A549 (cell line): ENCODE data around the gene PUDP. TPM values are rescaled to one million over a fixed set of nuclear protein-coding genes. Genes with fewer than 3 reads are reported as not detected.

ENCODE experiments used
- ATAC-seq, 2 experiments: fragments of 200-7000 bp in 1 of 2; fragments of >200 bp in 1 of 2; cut with Nextera tagmentation in 1 of 2; cut with Tn5 transposase in 1 of 2; 3 replicates each; pipeline versions ENCODE4 v1.8.0 to v1.9.1; 2018 to 2020; ENCODE audit warnings: mild to moderate bottlenecking in 1 of 2, moderate library complexity in 1 of 2
- CTCF ChIA-PET: fragments of 300-600 bp; sonication (Branson Sonifier 250); formaldehyde crosslinking; extraction: SDS; loops from one replicate; lab custom pipeline; 2021; ENCODE audit warnings: antibody characterized with exemption, inconsistent platforms; lab: Yijun Ruan, JAX
- POLR2A ChIA-PET: fragments of 350-600 bp; formaldehyde crosslinking; extraction: SDS; loops from one replicate; lab custom pipeline; 2021; ENCODE audit warnings: antibody characterized with exemption, inconsistent platforms; lab: Yijun Ruan, JAX
- DNase-seq, 2 experiments: peaks; one replicate each; pipeline versions ENCODE4 v3.0.0 to v3.0.0-alpha.2; 2011 to 2016; ENCODE audit warnings: low read depth in 1 of 2, low spot score in 1 of 2
- FAIRE-seq: peaks from 2 replicates; lab custom pipeline; 2011; peaks lifted over from hg19 to GRCh38; lab: Jason Lieb, UNC
- H3K27ac ChIP-seq, 2 experiments: fragments of >200 bp; sonication (Bioruptor Twin); formaldehyde crosslinking; 3 replicates each; pipeline ENCODE4 v1.5.1; 2016 to 2017
- H3K4me1 ChIP-seq: fragments of >200 bp; sonication (Bioruptor Twin); formaldehyde crosslinking; 3 replicates; pipeline ENCODE4 v1.6.1; 2016
- H3K4me2 ChIP-seq: fragments of >200 bp; sonication (Bioruptor Twin); formaldehyde crosslinking; 3 replicates; pipeline ENCODE4 v1.6.1; 2016
- H3K4me3 ChIP-seq: fragments of >200 bp; sonication (Bioruptor Twin); formaldehyde crosslinking; 3 replicates; pipeline ENCODE4 v1.5.1; 2016
- H3K9me3 ChIP-seq: fragments of >200 bp; sonication (Bioruptor Twin); formaldehyde crosslinking; 3 replicates; pipeline ENCODE4 v1.6.1; 2016
- BCL3 ChIP-seq: fragments of >200 bp; sonication (Bioruptor Twin); formaldehyde crosslinking; IDR thresholded peaks from 3 replicates; pipeline ENCODE4 v1.6.1; 2016
- CBX8 ChIP-seq: fragments of 200-600 bp; sonication (generic); IDR thresholded peaks from 2 replicates; pipeline ENCODE4 v1.6.1; 2016
- CHD4 ChIP-seq: fragments of 200-600 bp; sonication (generic); IDR thresholded peaks from 2 replicates; pipeline ENCODE4 v1.6.1; 2016; ENCODE audit warnings: antibody characterized with exemption, mild to moderate bottlenecking, borderline replicate concordance
- EP300 ChIP-seq, 2 experiments: fragments of >200 bp; sonication (Bioruptor Twin); formaldehyde crosslinking; IDR thresholded peaks; 2 replicates in 1 of 2; 3 replicates in 1 of 2; pipeline ENCODE4 v1.6.1; 2016 to 2017
- FOXS1 ChIP-seq: fragments of 250-450 bp; sonication (Bioruptor Pico); IDR thresholded peaks from 2 replicates; pipeline ENCODE4 v1.5.0; 2020; ENCODE audit warnings: mild to moderate bottlenecking, moderate library complexity
- HDAC2 ChIP-seq: fragments of 200-600 bp; sonication (generic); IDR thresholded peaks from 2 replicates; pipeline ENCODE4 v1.6.1; 2016
- HEYL ChIP-seq: fragments of 250-450 bp; sonication (Bioruptor Pico); IDR thresholded peaks from 2 replicates; pipeline ENCODE4 v1.8.0; 2021; ENCODE audit warnings: mild to moderate bottlenecking, moderate library complexity
- JUN ChIP-seq, 2 experiments: fragments of >200 bp; sonication (Bioruptor Twin); formaldehyde crosslinking; IDR thresholded peaks; 2 replicates in 1 of 2; 3 replicates in 1 of 2; pipeline ENCODE4 v1.6.1; 2016 to 2017
- POLR2A ChIP-seq: IDR thresholded peaks from 2 replicates; pipeline ENCODE4 v1.6.1; 2012; ENCODE audit warnings: mild to moderate bottlenecking, low read length
- RAD21 ChIP-seq, 2 experiments: fragments of >200 bp in 1 of 2; sonication (Bioruptor Twin) in 1 of 2; formaldehyde crosslinking in 1 of 2; IDR thresholded peaks in 1 of 2; conservative IDR thresholded peaks in 1 of 2; 2 replicates in 1 of 2; 3 replicates in 1 of 2; pipeline ENCODE4 v1.6.1; 2012 to 2018; ENCODE audit warnings: inconsistent platforms in 1 of 2
- RNF2 ChIP-seq: fragments of 200-600 bp; sonication (generic); IDR thresholded peaks from 2 replicates; pipeline ENCODE4 v1.6.1; 2016; ENCODE audit warnings: low read depth, mild to moderate bottlenecking, antibody characterized with exemption, moderate library complexity, borderline replicate concordance
- ZSCAN20 ChIP-seq: fragments of 250-450 bp; sonication (Bioruptor Pico); IDR thresholded peaks from 2 replicates; pipeline ENCODE4 v1.8.0; 2022; ENCODE audit warnings: mild to moderate bottlenecking, moderate library complexity
- WGBS: methylation state at CpG from one replicate; pipeline ENCODE4 v1.1.6; 2017; ENCODE audit errors: missing lambda C conversion rate; 5-methylcytosine and 5-hydroxymethylcytosine counted together
- polyA minus RNA-seq: library from RNA; depleted of rRNA, polyadenylated mRNA; stranded (reverse); fragments of >200 nt; gene quantifications from 2 replicates; pipeline ENCODE4 v1.2.3, GENCODE V29; 2011; rRNA and poly(A)+ RNA removed
- polyA plus RNA-seq, 4 experiments: library from polyadenylated mRNA; depleted of rRNA in 3 of 4; stranded (reverse); fragments of >200 nt; fragmentation: RNase III in 1 of 4; extraction: RNeasy Plus Mini Kit Qiagen cat#74134 plus additional on column Dnase treatment in 1 of 4; gene quantifications; 2 replicates in 3 of 4; 3 replicates in 1 of 4; pipeline ENCODE4 v1.2.3, GENCODE V29; 2011 to 2017
- TF ChIP-seq, protein P1 (sequence below): IDR thresholded peaks from 2 replicates; pipeline ENCODE4 v1.6.1; 2012
- TF ChIP-seq, protein P2 (sequence below): fragments of 450-650 bp; IDR thresholded peaks from 2 replicates; pipeline ENCODE4 v1.6.1; 2014; ENCODE audit warnings: antibody characterized with exemption
- TF ChIP-seq, protein P3 (sequence below): fragments of 250-450 bp; sonication (Bioruptor Pico); IDR thresholded peaks from 2 replicates; pipeline ENCODE4 v1.5.0; 2021; ENCODE audit warnings: mild to moderate bottlenecking, moderate library complexity, borderline replicate concordance

The PUDP gene
- polyA plus RNA-seq (2011; rRNA removed) (49.2 and 50.7 TPM in 2 replicates), polyA plus RNA-seq (2017; fragmentation: RNase III; extraction: RNeasy Plus Mini Kit Qiagen cat#74134 plus additional on column Dnase treatment) (25.5 to 27.0 TPM (median 26.2 TPM) in 3 replicates), polyA minus RNA-seq (32.0 and 38.6 TPM in 2 replicates)
- polyA plus RNA-seq (2012; cell fraction: cytosol; rRNA removed), result 29.1 and 29.8 TPM in 2 replicates
- 15.6 and 16.2 TPM in 2 replicates for polyA plus RNA-seq (2012; cell fraction: nucleus; rRNA removed)

DNA sequence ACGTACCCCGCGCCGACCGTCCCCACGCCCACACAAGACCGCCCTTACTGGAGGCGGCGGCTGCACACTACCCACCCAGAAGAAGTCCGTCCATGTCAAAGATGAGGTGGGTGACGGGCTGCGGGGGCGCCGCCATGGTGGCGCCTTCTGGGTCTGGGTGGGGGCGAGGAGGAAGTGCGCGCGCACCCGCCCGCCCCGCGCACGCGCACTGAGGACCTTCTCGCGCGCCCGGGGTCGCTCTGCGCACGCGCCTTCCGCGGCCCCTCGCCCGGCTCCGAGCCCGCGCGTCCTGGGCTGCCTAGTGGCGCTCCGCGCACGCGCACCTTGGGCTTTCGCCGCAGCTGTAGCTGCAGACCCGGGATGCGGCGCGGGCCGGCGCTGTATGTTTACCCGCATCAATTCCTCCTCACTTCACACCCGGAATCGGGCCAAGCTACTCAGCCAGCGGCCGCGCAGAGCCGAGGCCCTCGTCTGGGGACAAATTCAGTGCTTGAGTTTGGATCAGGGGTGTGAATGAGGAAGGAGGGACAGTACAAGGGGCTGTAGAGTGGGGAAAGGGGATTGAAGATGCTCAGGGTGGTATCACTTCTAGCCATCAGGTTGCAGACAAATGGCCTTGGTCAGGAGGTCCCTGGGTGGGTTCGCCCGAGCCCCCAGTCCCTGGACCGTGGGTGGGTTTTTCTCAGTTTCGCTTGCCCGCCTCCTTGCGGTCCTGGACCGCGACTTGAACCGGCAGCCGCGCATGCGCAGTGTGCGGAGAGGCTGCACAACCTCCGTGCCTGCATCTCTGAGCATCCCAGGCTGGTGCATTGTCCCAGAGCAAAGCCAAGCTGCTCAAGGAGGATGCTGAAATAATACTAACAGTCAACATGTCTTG is at the start of gene PUDP:
Gene PUDP, minus strand, starts transcription at position 176 of the 877 bp plus-strand sequence. Its CDS starts 40 bp downstream, at position 136.
- peak; percentile 91 to 94 for ATAC-seq
- Histone ChIP-seq H3K9me3 (no peaks in the 10 kb centered on the region), H3K4me2 (peak within 1 kb of the TSS; percentile 91), H3K4me3 (peak within 1 kb of the TSS; percentile 78), H3K4me1 (peaks cover 37% of the 10 kb centered on the region), H3K27ac (peak within 1 kb of the TSS; percentile 95 to 99)
- 0% methylated on average over 3 of the region's 76 CpGs for WGBS
- POLR2A ChIA-PET, result interaction anchor here (0.6 to 1.0 kb wide), 2 partner anchors 11 to 19 kb away, joined by 3 read pairs; no protein-coding TSS in a partner anchor
- TF ChIP-seq RAD21 (conservative IDR thresholded peaks at IDR 0.05 in 1 of 2, IDR thresholded peaks at IDR 0.05 in 1 of 2), result no peak
- peak; percentile 28 for TF ChIP-seq POLR2A
- peak in 1 of 2 experiments; percentile 52; a peak in 2 of 5 replicates for TF ChIP-seq JUN (IDR thresholded peaks at IDR 0.05)
- TF ChIP-seq, protein P1, sequence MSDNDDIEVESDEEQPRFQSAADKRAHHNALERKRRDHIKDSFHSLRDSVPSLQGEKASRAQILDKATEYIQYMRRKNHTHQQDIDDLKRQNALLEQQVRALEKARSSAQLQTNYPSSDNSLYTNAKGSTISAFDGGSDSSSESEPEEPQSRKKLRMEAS, result peak; percentile 14
- TF ChIP-seq CHD4, result no peak
- 0 out of 3 replicates have a peak, but pooled peaks have one; percentile 41 for TF ChIP-seq BCL3
- peak; percentile 73 to 78 for DNase-seq
- peak; percentile 18 for FAIRE-seq
- CTCF ChIA-PET, result interaction anchor here (1.4 to 2.9 kb wide), 2 partner anchors 10 to 16 kb away, joined by 3 to 14 read pairs; no protein-coding TSS in a partner anchor

GRCh38 chrX:7194606-7195005 is 46.7 kb upstream of the PUDP start:
- H3K27ac ChIP-seq, result no peak overlapping the region
- WGBS, result 87% methylated on average over 11 of the region's 11 CpGs
- H3K4me1 ChIP-seq, result no peaks in the 10 kb centered on the region
- CTCF ChIA-PET, result no interaction called here
- DNase-seq (no peak), FAIRE-seq (peak; percentile 76), ATAC-seq (no peak)
- no peak overlapping the region for H3K4me2 ChIP-seq
- POLR2A ChIA-PET, result no interaction called here
- no peak overlapping the region for H3K4me3 ChIP-seq
- TF ChIP-seq CBX8 (no peak), HDAC2 (no peak), POLR2A (no peak), RAD21 (conservative IDR thresholded peaks at IDR 0.05 in 1 of 2, IDR thresholded peaks at IDR 0.05 in 1 of 2) (no peak), FOXS1 (CRISPR knock-in tag) (no peak), EP300 (IDR thresholded peaks at IDR 0.05) (no peak), RNF2 (no peak), ZSCAN20 (CRISPR knock-in tag) (no peak), HEYL (CRISPR knock-in tag) (no peak)
- TF ChIP-seq, protein P2, sequence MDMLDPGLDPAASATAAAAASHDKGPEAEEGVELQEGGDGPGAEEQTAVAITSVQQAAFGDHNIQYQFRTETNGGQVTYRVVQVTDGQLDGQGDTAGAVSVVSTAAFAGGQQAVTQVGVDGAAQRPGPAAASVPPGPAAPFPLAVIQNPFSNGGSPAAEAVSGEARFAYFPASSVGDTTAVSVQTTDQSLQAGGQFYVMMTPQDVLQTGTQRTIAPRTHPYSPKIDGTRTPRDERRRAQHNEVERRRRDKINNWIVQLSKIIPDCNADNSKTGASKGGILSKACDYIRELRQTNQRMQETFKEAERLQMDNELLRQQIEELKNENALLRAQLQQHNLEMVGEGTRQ, result no peak
- TF ChIP-seq, protein P3, sequence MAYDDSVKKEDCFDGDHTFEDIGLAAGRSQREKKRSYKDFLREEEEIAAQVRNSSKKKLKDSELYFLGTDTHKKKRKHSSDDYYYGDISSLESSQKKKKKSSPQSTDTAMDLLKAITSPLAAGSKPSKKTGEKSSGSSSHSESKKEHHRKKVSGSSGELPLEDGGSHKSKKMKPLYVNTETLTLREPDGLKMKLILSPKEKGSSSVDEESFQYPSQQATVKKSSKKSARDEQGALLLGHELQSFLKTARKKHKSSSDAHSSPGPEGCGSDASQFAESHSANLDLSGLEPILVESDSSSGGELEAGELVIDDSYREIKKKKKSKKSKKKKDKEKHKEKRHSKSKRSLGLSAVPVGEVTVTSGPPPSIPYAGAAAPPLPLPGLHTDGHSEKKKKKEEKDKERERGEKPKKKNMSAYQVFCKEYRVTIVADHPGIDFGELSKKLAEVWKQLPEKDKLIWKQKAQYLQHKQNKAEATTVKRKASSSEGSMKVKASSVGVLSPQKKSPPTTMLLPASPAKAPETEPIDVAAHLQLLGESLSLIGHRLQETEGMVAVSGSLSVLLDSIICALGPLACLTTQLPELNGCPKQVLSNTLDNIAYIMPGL (CRISPR knock-in tag), result no peak
- no peaks in the 10 kb centered on the region for H3K9me3 ChIP-seq

- H3K4me2 ChIP-seq, result no peak overlapping the region
- 93% methylated on average over 7 of the region's 7 CpGs for WGBS
- CTCF ChIA-PET, result no interaction called here
- H3K9me3 ChIP-seq, result no peaks in the 10 kb centered on the region
- no peaks in the 10 kb centered on the region for H3K4me1 ChIP-seq
- H3K27ac ChIP-seq, result no peak overlapping the region
- TF ChIP-seq, protein P3 (CRISPR knock-in tag), result no peak
- TF ChIP-seq, all 56 proteins: peak for 0
- FAIRE-seq, result no peak
- POLR2A ChIA-PET, result no interaction called here
- ATAC-seq, result no peak
- DNase-seq, result no peak
- H3K4me3 ChIP-seq, result no peak overlapping the region
These were observed 44.9 kb upstream of the PUDP start for GRCh38 chrX:7192871-7193270.
